GM19397 (cell line): ENCODE data around the gene GDNF.

Experiments used
- ATAC-seq: cut with Tn5 transposase; IDR thresholded peaks from one replicate; pipeline ENCODE4 v1.9.1; 2021; ENCODE audit warnings: mild to moderate bottlenecking, moderate library complexity; ENCODE audit not compliant: unreplicated experiment

GDNF gene

DNA sequence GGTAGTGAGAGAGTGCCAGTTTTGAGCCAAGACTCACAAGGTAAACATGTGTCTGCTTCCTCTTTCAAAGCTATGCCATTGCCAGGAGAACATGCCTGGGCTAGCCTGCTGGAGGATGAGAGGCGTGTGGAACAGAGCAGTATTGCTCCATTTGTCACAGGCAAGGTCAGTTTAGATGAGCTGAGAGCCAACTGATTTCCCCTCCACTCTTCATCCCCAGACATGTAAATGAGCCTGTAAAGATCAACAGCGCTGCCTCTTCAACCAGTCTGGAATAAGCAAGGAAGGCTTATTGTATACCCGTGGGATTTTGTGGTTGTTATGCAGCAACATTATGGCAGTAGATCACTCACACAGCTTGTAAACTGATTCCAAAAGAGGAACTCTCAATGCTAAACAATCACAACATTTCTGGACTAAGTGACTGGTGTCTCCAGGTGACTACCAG is 8.2 kb upstream of the GDNF start:
- ATAC-seq: peak; percentile 67

DNA sequence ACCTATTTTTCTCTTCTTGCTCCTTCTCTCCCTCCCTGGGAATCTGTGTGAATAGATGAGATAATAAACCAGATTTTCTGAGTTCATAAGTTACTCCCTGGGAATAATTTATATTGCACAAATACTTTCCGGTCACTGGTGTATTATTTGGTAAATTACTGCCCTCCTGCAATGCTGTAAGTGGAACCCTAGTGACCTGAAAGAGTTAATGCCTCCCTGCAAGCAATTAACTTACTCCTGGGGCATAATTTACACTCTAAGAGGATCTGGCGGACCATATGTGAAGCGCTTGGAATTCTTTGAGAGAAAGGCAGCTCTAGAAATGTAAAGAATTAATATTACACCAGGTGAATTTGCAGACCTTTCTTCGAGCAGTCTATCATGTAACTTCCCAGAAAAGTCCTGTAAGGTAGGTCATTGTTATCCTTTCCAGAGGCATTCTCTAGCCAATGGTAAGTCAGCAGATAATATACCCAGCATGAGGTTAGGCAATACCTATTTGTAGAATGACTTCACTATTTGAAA is 7.0 kb upstream of the GDNF start:
- no peak for ATAC-seq

DNA sequence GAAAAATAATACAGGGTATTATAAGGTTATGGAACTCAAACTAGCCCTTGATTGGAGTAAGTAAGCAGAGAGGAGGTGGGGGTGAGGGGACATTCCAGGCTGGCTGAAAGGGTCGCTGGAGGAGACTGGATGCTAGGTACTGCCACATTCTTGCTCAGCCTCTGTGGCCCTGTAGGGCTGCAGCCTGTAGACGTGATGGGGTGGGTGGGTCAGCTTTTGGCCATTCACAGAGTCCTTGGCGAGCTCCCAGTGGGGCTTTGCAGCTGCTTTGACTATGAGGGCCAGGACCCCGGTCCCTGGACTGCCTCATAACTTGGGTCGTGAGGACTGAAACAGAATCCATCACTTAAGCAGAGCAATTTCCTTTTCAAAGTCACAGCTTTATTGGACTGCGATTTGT is 4.2 kb upstream of the GDNF start:
- no peak for ATAC-seq

DNA sequence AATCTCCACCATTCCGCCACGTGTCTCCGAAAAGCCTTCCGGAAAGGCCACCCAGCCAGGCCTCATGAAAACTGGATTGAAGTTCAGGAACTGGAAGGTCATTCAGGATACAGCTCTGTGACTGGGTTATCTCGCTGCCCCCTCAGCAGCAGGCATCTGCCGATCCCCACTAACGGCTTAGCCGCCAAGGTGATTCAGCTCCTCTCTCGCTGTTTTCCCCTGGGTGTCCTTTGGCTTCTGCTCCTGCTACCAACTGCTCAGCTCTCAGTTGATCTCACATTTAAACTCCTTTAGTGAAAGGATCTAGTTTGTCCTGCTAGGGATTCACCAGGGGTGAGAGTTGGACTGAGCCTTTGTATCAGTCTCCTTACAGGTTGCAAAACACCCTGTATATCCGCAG is 2.2 kb upstream of the GDNF start:
- no peak for ATAC-seq

DNA sequence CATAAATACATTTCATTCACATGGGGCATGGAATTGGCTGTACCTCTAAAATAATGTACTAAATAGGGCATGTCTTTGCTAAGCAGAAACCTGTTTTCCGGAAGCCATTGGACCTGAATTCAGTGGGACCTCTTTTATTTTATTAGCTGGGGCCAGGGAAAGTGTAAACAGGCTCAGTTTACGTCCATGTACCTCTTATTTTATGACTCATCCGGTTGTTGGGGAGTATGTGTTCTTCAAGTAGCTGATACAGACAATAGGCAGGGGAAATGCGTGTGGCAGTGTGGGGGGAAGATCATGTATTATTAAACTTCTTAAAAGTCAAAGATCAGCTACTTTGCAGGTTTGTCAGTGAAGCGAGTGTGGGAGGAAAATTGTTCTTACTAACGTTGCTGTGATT is 1.4 kb upstream of the GDNF start:
- ATAC-seq: no peak

DNA sequence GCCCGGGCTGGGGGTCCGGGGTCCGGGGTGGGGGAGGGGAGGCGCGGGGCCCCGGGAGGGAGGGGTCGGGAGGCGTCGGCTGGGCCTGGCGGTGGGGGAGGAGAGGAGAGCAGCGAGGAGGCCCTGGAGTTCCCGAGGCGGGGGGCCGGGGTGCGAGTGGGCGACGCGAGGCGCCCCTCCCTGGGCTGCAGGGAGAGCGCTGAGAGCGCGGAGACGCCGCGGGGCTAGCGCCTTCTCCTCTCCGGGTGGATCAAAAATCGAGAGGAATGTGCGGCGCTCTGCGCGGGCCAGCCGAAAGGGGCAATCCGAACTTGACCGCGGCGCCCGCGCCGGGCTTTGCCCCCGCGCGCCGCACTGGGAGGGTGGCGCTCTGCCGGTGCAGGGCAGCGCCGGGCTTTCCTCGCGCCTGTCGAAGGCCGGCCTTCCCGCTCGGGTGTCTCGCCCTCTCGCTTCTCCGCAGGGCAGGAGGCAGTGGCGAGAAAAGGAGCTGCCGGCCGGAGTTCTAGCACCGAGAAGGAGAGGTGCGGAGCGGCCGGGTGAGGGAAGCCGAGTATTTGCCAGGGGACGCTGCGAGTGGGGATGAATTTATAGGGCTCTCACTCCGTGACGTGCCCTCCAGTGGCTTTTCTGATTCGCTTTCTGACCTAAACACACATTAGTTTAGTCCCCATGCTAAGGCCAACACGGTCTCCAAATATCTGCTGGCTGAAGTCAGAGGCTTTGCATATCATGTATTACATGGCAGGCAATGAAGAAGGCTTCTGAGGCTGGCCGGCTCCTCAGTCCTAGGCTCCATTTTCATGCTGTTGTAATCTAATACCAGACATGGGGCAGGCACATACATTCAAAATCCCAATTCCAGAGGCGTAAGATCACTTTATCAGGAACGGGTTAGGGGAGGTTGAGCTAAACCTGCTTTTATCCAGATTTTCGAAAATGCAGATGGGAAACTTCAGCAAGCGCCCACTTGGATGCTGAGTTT is 503 bp upstream of the GDNF start:
- no peak for ATAC-seq

DNA sequence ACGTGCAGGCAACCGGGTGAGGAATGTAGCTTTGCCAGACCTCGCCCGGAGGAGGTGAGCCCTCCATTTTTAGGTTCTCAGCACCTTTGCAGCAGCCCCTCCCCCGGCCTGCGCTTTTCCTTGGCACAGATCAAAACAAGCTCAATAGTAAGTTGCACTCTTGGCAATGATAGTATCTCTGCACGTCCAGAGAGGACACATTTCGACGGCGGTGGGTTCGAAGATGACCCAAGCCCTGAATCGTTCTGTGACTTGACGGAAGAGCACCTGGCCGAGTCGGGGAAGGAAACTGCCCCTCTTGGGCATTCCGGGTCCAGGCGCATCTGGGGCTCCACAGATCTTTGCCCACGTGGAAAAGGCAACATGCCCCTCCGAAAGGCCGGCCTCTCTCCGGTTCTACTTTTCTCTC is 904 bp downstream of the GDNF start:
- no peak for ATAC-seq

DNA sequence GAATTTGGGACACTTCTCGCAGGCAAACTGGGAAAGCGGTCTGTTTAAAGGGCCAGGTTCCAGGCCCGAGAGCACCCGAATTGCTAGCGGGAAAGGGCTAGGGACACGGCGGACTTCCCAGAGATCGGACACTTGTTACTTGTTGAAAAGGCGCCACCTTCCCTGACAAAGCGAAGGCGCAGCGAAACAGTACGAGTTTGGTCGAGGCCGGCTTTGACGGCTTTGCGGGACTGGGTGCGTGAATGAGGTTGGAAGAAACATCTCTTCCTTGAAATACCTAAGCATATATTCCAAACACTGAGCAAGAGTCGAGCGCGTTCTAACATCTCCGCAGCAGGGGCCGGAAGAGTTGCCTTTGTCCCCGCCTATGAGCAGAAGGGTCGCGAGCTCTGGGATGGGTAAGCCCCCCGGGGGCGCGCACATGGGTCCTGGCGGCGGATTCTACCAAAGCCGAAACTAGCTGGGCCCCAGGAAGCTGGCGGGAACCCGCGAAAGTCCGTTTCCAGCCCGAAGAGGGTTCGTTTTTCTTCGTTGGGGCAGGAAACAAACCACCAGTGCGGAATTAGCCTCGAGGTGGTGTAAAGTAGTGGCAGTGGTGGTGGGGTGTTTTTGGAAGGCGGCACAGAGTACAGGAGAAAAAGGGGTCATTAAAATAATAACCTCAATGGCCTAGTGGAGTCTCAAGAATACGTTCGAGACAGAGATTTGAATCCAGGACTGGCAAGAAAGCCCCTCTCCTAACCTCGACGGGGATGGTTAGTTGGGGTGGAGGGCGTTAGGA is 1.5 kb downstream of the GDNF start:
- no peak for ATAC-seq

DNA sequence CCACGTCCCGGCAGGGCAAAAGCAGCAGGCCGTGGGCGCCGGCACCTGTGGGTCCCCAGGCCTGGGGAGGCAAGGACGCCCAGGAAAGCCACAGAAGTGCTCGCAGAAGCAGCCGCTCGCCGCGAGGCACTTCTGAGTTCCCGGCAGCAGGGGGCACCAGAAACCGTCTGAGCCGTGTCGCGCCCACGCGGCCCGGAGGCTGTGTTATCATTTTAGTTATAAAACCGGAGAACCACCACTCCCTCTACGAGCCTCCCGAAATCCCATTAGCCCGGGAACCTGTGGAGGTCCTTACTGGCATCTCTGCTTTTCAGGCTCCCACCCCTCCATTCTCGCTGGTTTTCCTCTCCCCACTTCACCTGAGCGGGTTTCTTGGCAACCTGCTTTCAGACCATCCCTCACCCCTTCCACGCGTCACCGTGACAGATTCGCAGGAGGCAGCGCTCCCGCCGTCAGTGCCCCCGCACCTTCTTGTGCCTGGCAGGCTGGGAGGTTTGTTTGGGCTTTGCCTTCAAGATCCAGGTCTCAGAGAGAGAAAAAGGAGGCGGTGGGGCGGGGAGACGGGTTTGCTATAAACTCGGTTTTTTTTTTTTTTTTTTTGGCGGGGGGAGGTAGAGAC is 2.3 kb downstream of the GDNF start:
- peak; percentile 75 for ATAC-seq

DNA sequence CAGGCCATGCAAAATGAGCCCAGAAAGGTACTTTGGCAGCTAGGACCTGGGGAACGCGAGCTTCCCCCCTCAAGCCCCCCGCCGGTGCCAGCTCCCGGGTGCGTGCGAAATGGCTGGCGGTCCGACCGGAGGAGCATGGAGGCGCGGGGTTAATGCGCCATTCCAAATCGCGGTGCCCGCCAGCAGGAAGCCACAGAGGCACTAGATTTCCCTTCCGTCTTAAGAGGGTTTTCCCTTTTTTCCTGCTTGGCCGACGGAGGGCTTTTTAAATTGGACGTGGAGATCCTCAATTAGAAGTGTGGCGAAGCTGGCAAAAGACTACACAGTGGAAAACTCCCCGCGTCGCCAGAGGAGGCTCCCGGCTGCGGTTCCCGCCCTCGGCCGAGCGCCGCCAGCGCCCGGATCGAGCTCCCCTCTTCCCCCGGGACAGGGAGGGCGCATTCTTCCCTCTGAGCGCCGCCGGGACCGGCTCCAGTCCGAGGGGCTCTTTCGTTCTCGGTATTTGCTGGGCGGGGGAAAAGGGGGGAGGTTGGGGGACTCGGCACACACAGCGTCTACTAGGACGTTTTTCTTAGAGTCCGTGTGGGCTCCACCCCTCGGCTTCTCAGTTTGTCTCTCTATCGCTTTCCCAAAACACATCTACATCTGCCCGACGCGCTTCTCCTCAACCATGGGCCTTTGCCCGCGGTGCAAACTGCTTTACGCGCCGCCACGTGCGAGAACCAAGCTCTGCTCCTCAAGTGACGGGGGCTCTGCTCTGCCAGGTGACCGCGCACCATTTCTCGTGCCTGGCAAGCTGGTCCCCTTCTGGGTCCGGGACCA is 3.0 kb downstream of the GDNF start:
- peak; percentile 5 for ATAC-seq

DNA sequence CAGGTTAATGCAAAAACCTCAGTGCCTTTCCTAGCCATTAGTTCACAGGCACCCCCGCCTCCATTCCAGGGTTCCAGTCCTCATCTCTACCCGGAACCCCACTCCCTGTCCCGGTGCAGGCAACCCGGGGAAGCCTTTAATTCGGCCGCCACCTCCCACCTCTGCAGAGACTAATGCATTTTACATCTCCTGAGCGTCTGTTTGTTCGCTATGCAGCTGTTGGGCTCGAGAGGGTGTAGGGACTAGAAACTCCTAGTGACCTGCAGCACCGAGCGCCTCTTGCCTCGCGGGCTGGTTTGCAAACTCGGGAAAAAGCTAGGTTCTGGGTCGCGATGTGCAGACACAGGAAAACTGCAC is 3.6 kb downstream of the GDNF start:
- ATAC-seq: no peak

DNA sequence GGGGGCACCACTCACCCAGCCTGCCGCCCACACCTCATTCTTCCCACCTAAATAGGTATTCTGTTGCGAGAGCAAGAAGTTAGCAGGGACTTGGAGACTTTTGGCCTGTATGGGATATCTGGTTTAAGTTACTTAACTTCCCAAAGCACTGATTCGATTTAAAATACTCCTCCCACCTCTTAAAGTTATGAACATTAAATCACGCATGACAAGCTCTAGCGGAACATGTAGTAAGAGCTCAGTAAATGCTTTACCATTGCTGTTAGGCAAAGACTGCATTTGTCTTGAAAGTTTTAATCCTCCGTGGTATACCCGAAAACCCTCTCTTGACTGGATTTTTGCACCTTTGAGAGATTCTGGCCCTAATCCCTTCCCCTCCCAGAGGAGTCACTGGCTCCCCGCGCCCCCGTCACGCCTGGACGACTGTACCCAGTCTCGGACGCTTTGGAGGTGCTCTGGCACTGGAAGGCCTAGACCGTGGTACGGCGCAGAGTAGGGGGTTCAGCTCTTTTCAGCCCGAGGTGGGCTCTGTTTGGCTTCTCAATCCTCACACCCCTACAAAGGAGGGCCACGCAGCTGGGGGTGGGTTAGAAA is 4.4 kb downstream of the GDNF start:
- no peak for ATAC-seq

DNA sequence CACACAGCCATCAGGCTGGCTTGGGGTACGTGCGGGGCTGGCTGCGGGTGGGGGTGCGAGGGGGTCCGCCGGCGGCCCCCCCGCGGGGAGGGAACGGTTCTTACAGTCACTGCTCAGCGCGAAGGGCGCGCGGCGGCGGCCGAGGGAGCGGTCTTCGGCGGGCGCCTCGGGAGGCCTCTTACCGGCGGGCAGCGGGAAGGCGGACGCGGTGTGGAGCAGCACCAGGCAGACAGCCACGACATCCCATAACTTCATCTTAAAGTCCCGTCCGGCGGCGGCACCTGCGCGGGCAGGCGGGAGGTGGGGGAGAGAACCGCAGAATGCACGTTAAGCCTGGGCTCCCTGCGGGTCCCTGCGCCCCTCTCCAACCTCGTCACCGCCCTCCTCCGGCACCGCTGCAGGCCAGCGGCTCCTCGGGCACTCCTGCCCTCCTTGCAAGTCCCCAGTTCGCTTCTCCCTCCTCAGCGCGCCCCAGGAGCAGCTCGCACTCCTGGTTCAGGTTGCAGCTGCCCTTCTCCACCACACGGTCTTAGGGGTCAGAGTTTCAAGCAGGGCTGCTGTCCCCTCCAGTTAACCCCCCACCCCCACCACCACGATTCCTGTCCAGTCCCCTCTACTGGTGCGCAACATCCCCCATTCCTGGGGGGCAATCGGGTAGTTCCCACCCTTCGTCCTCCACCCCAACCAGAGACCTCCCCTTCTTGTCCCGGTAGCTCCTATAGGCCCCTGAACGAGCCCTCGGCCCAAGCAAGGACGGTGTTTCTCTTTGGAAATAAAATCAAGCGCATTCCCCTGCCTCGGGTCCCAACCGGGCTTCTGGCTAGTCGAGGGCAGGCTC is 5.1 kb downstream of the GDNF start:
- no peak for ATAC-seq

DNA sequence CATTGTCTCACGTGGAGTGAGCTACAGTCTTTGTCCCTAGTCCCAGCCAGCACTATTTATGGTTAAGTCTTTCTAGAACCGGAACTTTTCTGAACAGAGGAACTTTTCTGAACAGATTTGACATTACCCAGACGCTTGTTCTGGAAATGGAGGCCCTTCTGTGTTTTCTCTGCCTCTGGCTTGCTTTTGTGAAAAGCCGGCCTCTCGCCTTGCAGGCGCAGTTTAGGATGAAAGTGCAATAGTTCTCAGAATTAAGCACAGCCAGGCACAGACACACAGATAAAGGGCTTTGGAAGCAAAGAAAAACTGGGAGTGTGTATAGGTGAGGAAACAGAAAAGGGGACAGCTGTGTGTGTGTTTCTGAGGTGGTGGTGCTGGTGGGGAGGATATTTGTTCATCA is 5.9 kb downstream of the GDNF start:
- no peak for ATAC-seq

DNA sequence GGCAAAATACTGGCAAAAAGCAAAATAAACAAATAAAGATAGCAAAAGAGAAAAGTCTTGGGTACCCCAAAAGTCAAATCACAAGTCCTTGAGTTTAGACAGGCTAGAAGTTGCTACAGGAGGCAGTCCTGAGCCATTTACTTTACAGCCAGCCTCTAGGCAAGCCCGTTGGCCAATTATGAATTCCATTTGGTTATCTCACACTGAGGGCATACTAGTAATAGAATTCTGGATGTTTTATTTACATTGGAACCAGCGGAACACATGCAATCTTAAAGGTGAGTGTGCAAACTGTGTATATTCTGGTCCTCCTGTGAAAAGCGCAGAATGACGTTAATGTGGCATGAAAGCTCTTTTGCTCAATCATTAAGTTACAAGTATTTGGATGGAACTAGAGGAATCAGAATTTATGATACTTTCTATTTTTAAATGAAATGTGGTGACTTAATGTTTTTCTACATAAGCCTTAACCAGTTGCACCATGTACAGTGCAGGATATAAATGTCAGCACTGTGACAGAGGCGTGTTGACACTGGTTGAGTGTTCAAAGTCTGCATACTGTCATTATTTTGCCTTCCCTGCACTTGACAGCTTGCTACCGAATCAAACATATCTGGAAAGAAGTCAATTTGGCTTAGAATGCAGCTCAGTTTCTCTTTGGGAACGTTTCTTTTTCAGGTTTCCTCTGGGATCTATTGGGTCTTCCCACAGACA is 7.9 kb downstream of the GDNF start:
- ATAC-seq: no peak

DNA sequence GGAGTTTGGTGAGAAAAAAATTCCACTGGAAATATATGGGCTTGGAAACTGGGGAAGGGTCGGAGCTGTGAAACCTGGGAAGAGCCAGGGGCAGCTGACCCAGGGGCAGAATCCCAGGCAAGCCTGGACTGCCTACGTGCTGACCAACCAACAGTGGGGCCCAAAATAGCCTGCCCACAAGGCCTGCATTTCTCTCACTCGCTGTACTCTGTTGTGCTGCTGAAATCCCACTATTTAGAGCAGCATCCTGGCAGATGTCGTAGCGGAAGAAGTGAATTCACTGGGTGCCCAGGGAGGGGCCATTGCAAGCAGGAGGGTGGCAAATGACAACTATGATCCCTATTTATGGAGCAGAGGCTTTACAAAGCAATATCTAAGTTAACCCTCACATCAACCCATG is 9.5 kb downstream of the GDNF start:
- ATAC-seq: no peak

DNA sequence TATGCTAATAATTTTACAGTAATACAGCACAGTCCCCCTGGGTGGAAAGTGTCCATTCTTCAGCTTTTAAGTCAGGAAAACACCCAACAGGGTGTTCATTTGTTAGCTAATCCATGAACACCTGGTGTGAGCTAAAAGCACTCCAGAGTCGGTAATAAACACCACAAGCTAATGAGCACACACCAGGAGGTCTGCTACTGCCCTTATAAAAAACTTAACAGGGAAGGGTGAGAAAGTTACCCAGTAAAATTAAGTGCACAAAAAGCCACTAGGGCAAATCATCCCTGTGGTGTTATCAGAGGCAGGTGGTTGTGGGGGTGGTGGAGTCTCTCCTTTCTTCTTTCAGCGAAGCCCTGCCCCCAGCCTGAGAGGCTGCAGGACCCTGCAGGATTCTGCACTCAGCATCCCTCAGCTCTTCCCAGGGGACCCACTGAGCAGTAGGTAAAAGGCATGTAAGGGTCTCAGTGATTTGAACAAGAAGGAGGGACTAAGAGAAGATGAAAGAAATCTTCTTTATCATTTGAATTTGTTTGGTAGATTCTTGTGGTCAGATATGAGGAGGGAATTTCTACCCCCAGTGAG is 14.4 kb downstream of the GDNF start:
- no peak for ATAC-seq

DNA sequence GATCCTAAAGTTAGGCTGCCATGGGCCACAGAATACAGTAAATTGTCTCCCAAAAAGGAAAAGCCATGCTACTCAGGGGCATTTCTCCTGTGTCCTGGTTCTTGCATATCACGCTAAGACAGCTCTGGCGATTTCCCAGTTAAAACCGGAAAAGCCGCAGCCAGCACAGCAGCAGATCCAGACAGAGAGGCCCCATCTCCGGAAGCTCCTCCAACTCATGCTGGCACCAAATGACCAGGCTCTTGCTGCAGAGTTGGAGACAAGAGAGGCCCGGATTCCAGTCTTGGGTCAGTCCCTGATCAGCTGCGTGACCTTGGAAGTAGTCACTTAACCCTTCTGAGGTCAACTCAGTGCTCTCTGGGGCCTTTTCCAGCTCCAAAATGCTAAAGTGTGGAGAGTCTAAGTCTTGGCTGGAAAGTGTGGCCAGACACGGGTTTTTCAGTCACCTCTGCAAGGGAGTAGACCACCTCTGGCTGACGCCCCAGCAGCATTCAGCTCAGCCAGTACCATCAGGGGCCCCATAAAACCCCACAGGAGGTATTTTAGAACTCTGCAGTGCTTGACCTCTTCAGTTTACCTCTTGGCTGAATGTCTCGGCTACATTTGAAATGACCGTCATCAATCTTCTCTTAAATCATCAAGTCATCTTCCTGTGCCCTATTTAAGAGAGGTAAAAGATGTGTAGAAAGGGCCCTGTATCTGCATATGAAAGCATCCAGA is 16.2 kb downstream of the GDNF start:
- ATAC-seq: no peak
